ENCODE results near the gene GRIPAP1.

Gene GRIPAP1

GRCh38 chrX:48971249-48972219, 30.5 kb downstream of the GRIPAP1 start, which contains the start of gene KCND1:
TSS of gene KCND1 (minus strand) at chrX:48971844. CDS start at chrX:48970271, 1,573 bp downstream.
- H3K4me3 ChIP-seq (ENCODE audit: low read length), result peak within 1 kb of the TSS; percentile 55
- TF ChIP-seq CTCF (conservative IDR thresholded peaks at IDR 0.05; ENCODE audit: low read length), result no peak
- peak; percentile 26 for DNase-seq (ENCODE audit: low read depth)

GRCh38 chrX:48969471-48969870, 32.6 kb downstream of the GRIPAP1 start:
- TF ChIP-seq CTCF (conservative IDR thresholded peaks at IDR 0.05; ENCODE audit: low read length), result no peak
- H3K4me3 ChIP-seq (ENCODE audit: low read length), result no peak overlapping the region
- no peak for DNase-seq (ENCODE audit: low read depth)

- no peak overlapping the region for H3K4me3 ChIP-seq (ENCODE audit: low read length)
- DNase-seq (ENCODE audit: low read depth), result no peak
- TF ChIP-seq CTCF (conservative IDR thresholded peaks at IDR 0.05; ENCODE audit: low read length), result no peak
Measured at GRCh38 chrX:48968377-48968776, 33.7 kb downstream of the GRIPAP1 start.

- TF ChIP-seq CTCF (conservative IDR thresholded peaks at IDR 0.05; ENCODE audit: low read length), result no peak
- no peak overlapping the region for H3K4me3 ChIP-seq (ENCODE audit: low read length)
- peak; percentile 53 for DNase-seq (ENCODE audit: low read depth)
Measured at GRCh38 chrX:48966796-48967579, 35.1 kb downstream of the GRIPAP1 start.

GRCh38 chrX:48965959-48966358, 36.1 kb downstream of the GRIPAP1 start:
- DNase-seq (ENCODE audit: low read depth), result no peak
- H3K4me3 ChIP-seq (ENCODE audit: low read length), result no peak overlapping the region
- no peak for TF ChIP-seq CTCF (conservative IDR thresholded peaks at IDR 0.05; ENCODE audit: low read length)

GRCh38 chrX:48961585-48962091, 40.4 kb downstream of the GRIPAP1 start:
- no peak for TF ChIP-seq CTCF (conservative IDR thresholded peaks at IDR 0.05; ENCODE audit: low read length)
- no peak for DNase-seq (ENCODE audit: low read depth)
- no peak overlapping the region for H3K4me3 ChIP-seq (ENCODE audit: low read length)

Data from AG10803 (cell line).